ENCODE measurements around the gene RBMY1B. TPM values are rescaled to one million over a fixed set of nuclear protein-coding genes. Genes with fewer than 3 reads are reported as not detected.
"Not testable (repeated sequence)": the region's sequence is repeated elsewhere in the genome, so short reads cannot be mapped to it uniquely, and the experiment has no call there.

RBMY1B gene
- not detected for total RNA-seq

DNA sequence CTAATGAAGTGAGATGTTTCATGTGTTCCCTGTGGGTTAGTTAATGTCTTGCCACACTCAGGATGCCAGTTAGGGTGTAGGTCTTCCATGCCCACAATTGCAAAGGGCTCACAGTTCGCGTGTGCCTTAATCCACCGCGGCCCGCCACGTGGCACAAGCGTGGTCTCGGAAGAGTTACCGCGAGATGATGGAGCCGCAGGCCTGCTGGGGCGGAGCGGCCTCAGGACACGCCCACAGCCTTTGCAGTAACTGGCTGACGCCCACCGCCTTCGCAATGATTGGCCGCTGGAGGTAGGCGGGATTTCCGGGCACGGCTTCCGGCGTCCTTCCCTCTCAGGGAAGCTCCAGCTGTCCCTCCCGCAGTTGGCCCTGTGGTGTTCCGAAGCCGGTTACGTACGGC is at the start of gene RBMY1B:
TSS of gene RBMY1B (plus strand) at position 301 of the 400 bp plus-strand sequence. CDS start 2,013 bp downstream, outside the sequence.
- DNase-seq (ENCODE audit: low spot score in 2 of 2); H3K4me3 ChIP-seq; H3K4me1 ChIP-seq; H3K36me3 ChIP-seq; H3K9me3 ChIP-seq; H3K27me3 ChIP-seq; H3K27ac ChIP-seq: not testable (repeated sequence)
- WGBS, 2 donors, result no CpG with 5 or more reads among the region's 28 CpGs

DNA sequence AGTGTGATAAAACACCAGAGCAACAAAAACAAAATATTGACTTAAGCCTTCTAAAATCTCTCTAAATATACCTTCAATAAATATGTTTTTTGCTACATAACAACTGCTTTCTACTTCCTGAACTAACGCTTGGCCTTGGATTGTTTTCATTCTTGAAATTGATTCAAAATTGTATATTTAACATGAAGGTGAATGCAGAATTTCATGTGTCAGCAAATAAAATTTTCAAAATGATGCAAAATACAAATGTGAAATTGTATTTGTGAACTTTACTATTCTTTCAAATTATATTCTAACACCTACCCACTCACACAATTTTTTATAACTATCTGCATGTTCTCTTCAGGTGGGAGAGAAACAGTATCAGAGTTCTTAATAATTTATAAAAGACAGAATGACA is 48.2 kb upstream of the RBMY1B start:
- WGBS, 2 donors, result 91% methylated on average over 1 of the region's 1 CpG; no CpG with 5 or more reads in 1 of the 2 donors
- H3K36me3 ChIP-seq; DNase-seq (ENCODE audit: low spot score in 2 of 2); H3K4me1 ChIP-seq; H3K27ac ChIP-seq; H3K4me3 ChIP-seq; H3K9me3 ChIP-seq; H3K27me3 ChIP-seq: not testable (repeated sequence)

DNA sequence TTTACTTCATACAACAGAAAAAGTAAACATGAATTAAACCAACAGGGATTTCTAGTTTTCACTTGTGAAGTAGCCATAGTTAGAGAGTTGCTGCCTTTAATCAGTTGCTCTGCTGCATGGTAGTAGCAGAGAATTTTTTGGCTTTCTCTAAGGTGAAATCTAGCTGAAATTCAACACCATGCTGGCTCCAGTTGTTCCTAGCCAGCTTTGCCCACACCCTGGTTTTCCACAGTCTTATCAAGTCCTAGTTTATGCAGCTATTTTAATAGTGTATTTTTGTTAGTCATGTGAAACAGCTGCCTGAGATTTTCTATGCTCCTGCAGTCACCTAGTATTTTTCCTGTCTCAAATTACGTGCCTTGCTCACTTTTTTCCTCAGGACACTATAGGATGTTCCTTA is 28.2 kb upstream of the RBMY1B start:
- no peak overlapping the region for H3K27ac ChIP-seq

DNA sequence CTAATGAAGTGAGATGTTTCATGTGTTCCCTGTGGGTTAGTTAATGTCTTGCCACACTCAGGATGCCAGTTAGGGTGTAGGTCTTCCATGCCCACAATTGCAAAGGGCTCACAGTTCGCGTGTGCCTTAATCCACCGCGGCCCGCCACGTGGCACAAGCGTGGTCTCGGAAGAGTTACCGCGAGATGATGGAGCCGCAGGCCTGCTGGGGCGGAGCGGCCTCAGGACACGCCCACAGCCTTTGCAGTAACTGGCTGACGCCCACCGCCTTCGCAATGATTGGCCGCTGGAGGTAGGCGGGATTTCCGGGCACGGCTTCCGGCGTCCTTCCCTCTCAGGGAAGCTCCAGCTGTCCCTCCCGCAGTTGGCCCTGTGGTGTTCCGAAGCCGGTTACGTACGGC is 23.4 kb downstream of the RBMY1B start, which contains the start of gene RBMY1A1:
TSS of gene RBMY1A1 (plus strand) at position 301 of the 400 bp plus-strand sequence. CDS start 2,013 bp downstream, outside the sequence.
- H3K9me3 ChIP-seq; DNase-seq (ENCODE audit: low spot score in 2 of 2); H3K4me1 ChIP-seq; H3K27me3 ChIP-seq; H3K27ac ChIP-seq; H3K36me3 ChIP-seq; H3K4me3 ChIP-seq: not testable (repeated sequence)
- WGBS, 2 donors, result no CpG with 5 or more reads among the region's 28 CpGs

More for the DNA sequence above, 28.2 kb upstream of the RBMY1B start:
- TF ChIP-seq, protein P1, sequence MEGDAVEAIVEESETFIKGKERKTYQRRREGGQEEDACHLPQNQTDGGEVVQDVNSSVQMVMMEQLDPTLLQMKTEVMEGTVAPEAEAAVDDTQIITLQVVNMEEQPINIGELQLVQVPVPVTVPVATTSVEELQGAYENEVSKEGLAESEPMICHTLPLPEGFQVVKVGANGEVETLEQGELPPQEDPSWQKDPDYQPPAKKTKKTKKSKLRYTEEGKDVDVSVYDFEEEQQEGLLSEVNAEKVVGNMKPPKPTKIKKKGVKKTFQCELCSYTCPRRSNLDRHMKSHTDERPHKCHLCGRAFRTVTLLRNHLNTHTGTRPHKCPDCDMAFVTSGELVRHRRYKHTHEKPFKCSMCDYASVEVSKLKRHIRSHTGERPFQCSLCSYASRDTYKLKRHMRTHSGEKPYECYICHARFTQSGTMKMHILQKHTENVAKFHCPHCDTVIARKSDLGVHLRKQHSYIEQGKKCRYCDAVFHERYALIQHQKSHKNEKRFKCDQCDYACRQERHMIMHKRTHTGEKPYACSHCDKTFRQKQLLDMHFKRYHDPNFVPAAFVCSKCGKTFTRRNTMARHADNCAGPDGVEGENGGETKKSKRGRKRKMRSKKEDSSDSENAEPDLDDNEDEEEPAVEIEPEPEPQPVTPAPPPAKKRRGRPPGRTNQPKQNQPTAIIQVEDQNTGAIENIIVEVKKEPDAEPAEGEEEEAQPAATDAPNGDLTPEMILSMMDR (IDR thresholded peaks at IDR 0.05), result no peak
- TF ChIP-seq POLR2A (IDR thresholded peaks at IDR 0.05) (no peak), EP300 (IDR thresholded peaks at IDR 0.05) (no peak)
- no peaks in the 10 kb centered on the region for H3K9me3 ChIP-seq
- DNase-seq (ENCODE audit: low spot score in 2 of 2), result no peak
- no peaks in the 10 kb centered on the region for H3K36me3 ChIP-seq
- 41% methylated on average over 1 of the region's 1 CpG; no CpG with 5 or more reads in 1 of the 2 donors for WGBS, 2 donors
- no peak overlapping the region for H3K4me3 ChIP-seq
- H3K4me1 ChIP-seq, result no peaks in the 10 kb centered on the region
- H3K27me3 ChIP-seq, result no peaks in the 10 kb centered on the region

DNA sequence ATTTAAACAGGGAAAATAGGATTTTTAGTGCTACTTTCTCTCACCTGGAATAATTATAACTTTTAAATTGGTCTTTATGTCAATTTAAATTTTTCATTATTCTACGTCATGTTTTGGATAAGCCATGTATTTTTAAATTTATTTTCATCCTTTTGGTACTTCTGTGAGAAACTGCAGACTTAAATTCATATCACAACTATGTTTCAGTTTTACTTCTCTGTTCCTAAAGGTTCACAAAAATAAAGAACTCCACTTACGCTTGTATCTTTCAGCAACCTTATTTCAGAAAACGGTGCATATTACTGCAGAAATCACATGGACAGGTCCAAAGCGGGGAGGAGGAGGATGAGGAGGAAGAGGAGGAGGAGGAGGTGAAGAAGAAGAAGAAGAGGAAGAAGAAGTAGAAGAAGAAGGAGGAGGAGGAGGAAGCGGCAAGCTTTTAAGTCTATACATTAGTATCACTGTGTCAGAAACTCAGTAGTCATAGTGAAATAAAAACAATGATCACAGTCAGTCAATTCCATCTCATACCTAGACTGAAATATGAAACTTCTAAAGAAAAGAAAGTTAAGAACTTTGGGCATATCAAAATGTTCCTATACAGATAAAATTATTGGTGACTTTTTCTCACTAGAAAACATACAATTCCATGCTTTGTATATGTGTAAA is 48.3 kb downstream of the RBMY1B start:
- H3K27me3 ChIP-seq; H3K9me3 ChIP-seq; H3K4me3 ChIP-seq; H3K4me1 ChIP-seq; H3K36me3 ChIP-seq; H3K27ac ChIP-seq; DNase-seq (ENCODE audit: low spot score in 2 of 2): not testable (repeated sequence)
- whole genome bisulfite sequencing, 2 donors, result no CpG with 5 or more reads among the region's 5 CpGs

Other genes with a start within 250 kb of the RBMY1B start
- not detected for gene RBMY1A1, start 23.5 kb downstream of the RBMY1B start, total RNA-seq

Data from tibial nerve (tissue), 4 donors.